Left lung (tissue), 14 donors: ENCODE measurements around the gene HSD11B1L. TPM values are rescaled to one million over a fixed set of nuclear protein-coding genes. Genes with fewer than 3 reads are reported as not detected.

Experiments
- ATAC-seq: fragments of 200-7000 bp; cut with Tn5 transposase; one replicate; pipeline ENCODE4 v1.9.1; 2020; ENCODE audit warnings: moderate library complexity
- DNase-seq, 4 donors: peaks; one replicate each; pipeline ENCODE4 v3.0.0-alpha.2; 2013 to 2020
- H3K27ac ChIP-seq, 2 donors: fragments of 200-600 bp; sonication (generic) in 1 of 2; one replicate each; pipeline versions ENCODE4 v1.5.0 to v1.8.0; 2020 to 2021
- H3K27me3 ChIP-seq, 2 donors: fragments of 200-600 bp; sonication (generic) in 1 of 2; one replicate each; pipeline versions ENCODE4 v1.5.0 to v1.8.0; 2020 to 2021
- H3K36me3 ChIP-seq, 2 donors: fragments of 200-600 bp; sonication (generic) in 1 of 2; one replicate each; pipeline versions ENCODE4 v1.5.0 to v1.8.0; 2020 to 2021
- H3K4me1 ChIP-seq, 2 donors: fragments of 200-600 bp; one replicate each; pipeline ENCODE4 v1.8.0; 2021
- H3K4me3 ChIP-seq, 2 donors: fragments of 200-600 bp; sonication (generic) in 1 of 2; one replicate each; pipeline versions ENCODE4 v1.5.0 to v1.8.0; 2020 to 2021; ENCODE audit warnings: mild to moderate bottlenecking in 1 of 2
- H3K9me3 ChIP-seq, 2 donors: fragments of 200-600 bp; sonication (generic) in 1 of 2; one replicate each; pipeline versions ENCODE4 v1.5.0 to v1.8.0; 2020 to 2021
- intact Hi-C, 2 donors: fragments of 100-400 bp; cut with DNase I; formaldehyde crosslinking; loops; one replicate each; pipeline versions ENCODE4 v1.11.2 to v1.14.2; 2022
- long read RNA-seq, 12 donors: library from polyadenylated mRNA in 2 of 12; unstranded in 2 of 12; transcript quantifications; one replicate each; pipeline ENCODE4 v2.0.0 and lab custom pipeline, GENCODE V29; 2019 to 2026
- polyA plus RNA-seq, 6 donors: library from polyadenylated mRNA; unstranded; fragments of 120-200 nt; gene quantifications; one replicate each; pipeline ENCODE4 v1.2.1, GENCODE V29; 2013; ENCODE audit not compliant: insufficient read length in 6 of 6
- total RNA-seq, 2 donors: library from RNA; stranded (reverse); fragmentation: NEBNext Ultra II Directional; extraction: Animal tissue kit (Norgen Biotek cat#: 25700); gene quantifications; one replicate each; pipeline ENCODE4 v1.2.1, GENCODE V29; 2021
- TF ChIP-seq, protein P1 (sequence below), 2 donors: fragments of 200-600 bp; sonication (generic) in 1 of 2; IDR thresholded peaks; one replicate each; pipeline versions ENCODE4 v1.5.0 to v1.8.0; 2021; ENCODE audit warnings: antibody characterized with exemption in 2 of 2
- donor health status: DM: no; HTN: yes; CAD: no.
- donor health status: DM: no; HTN: no; CAD: no.

HSD11B1L gene, protein sequence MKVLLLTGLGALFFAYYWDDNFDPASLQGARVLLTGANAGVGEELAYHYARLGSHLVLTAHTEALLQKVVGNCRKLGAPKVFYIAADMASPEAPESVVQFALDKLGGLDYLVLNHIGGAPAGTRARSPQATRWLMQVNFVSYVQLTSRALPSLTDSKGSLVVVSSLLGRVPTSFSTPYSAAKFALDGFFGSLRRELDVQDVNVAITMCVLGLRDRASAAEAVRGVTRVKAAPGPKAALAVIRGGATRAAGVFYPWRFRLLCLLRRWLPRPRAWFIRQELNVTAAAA
- total RNA-seq (10 to 100 TPM in 1 of 2 donors, 1 to 10 TPM in 1; 5.8 to 10.4 TPM), polyA plus RNA-seq (10 to 100 TPM in 2 of 6 donors, 1 to 10 TPM in 4; 6.8 to 12.2 (median 7.9) TPM)
- long read RNA-seq, donor 1, partial matches to known transcripts, result 0 of 6 reads
- long read RNA-seq, donor 1, other reads (novel, unspliced or antisense), result 0 of 6 reads
- long read RNA-seq, donor 2, partial matches to known transcripts, result 0 of 1 reads
- long read RNA-seq, donor 2, other reads (novel, unspliced or antisense), result 0 of 1 reads
- long read RNA-seq, donor 3, partial matches to known transcripts, result 0 of 1 reads
- long read RNA-seq, donor 3, other reads (novel, unspliced or antisense), result 0 of 1 reads
- long read RNA-seq, donor 4, partial matches to known transcripts, result 2 of 11 reads
- long read RNA-seq, donor 4, other reads (novel, unspliced or antisense), result 2 of 11 reads
- long read RNA-seq, donor 5, partial matches to known transcripts, result 0 of 3 reads
- long read RNA-seq, donor 5, other reads (novel, unspliced or antisense), result 0 of 3 reads
- long read RNA-seq, donor 6, partial matches to known transcripts, result 0 of 3 reads
- long read RNA-seq, donor 6, other reads (novel, unspliced or antisense), result 0 of 3 reads
- long read RNA-seq, donor 7, result 0 reads
- long read RNA-seq, donor 8, partial matches to known transcripts, result 0 of 4 reads
- long read RNA-seq, donor 8, other reads (novel, unspliced or antisense), result 0 of 4 reads
- long read RNA-seq, donor 9, result 0 reads
- long read RNA-seq, donor 10, partial matches to known transcripts, result 0 of 5 reads
- long read RNA-seq, donor 10, other reads (novel, unspliced or antisense), result 2 of 5 reads
- long read RNA-seq, donor 11, result 0 reads
- long read RNA-seq, donor 12, partial matches to known transcripts, result 0 of 4 reads
- long read RNA-seq, donor 12, other reads (novel, unspliced or antisense), result 0 of 4 reads

DNA sequence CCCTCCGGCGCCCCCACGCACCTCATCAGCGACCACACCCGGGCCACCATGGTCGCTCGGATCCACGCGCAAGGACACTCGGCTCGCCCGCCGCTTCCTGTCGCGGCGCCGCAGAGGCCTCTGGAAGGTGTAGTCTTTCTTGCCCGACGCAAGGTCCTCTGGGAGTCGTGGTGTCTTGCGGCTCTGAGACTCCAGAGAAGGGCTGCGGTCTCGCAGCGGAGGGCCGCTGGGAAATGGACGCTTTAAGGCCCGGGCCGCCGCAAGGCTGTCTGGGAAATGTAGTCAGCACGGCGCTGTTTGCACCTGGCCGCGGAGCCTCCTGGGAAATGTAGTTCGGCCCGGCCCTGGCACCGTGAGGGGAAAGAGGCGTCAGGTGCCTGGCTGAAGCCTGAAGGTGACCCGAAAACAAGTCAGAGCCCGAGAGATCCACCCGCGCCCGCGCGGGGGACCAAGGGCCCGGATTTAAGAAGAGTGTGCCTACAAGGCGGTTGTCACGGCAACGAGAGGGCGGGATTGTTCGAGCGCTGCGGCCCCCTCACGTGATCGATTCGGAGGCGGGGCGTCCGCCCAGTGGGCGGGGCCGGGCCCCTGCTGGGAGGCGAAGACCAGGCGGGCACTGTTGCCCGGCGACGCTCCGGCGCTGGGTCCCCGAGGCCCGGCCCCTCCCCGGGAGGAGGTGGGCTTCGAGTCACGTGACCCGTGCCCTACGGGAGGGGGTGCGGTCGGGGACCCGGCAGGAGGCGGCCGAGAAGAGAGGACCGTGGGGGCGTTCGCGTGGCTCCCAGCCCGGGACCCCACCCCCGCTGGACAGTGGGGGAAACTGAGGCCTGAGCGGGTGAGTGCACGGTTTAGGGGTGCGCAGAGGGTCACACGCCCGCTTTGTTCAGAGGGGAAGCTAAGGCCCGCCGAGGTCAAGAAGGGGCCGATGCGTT lies at the start of gene HSD11B1L, which contains the start of gene MICOS13:
Gene HSD11B1L, plus strand, starts transcription at position 591 of the 932 bp plus-strand sequence. CDS start 3,806 bp downstream, outside the sequence.
Gene MICOS13, minus strand, starts transcription at position 80 of the 932 bp plus-strand sequence. Its CDS starts 30 bp downstream, at position 50.
- ATAC-seq (peak; percentile 96), DNase-seq (peak; percentile 99)
- intact Hi-C loops, result no loop called here
- TF ChIP-seq, protein P1, sequence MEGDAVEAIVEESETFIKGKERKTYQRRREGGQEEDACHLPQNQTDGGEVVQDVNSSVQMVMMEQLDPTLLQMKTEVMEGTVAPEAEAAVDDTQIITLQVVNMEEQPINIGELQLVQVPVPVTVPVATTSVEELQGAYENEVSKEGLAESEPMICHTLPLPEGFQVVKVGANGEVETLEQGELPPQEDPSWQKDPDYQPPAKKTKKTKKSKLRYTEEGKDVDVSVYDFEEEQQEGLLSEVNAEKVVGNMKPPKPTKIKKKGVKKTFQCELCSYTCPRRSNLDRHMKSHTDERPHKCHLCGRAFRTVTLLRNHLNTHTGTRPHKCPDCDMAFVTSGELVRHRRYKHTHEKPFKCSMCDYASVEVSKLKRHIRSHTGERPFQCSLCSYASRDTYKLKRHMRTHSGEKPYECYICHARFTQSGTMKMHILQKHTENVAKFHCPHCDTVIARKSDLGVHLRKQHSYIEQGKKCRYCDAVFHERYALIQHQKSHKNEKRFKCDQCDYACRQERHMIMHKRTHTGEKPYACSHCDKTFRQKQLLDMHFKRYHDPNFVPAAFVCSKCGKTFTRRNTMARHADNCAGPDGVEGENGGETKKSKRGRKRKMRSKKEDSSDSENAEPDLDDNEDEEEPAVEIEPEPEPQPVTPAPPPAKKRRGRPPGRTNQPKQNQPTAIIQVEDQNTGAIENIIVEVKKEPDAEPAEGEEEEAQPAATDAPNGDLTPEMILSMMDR (IDR thresholded peaks at IDR 0.05), result no peak
- Histone ChIP-seq H3K36me3 (peaks cover 0 to 20% of the 10 kb centered on the region in 2 donors), H3K27me3 (no peaks in the 10 kb centered on the region), H3K27ac (peak within 1 kb of the TSS; percentile 84 to 95), H3K4me3 (peak within 1 kb of the TSS; percentile 65 to 83), H3K4me1 (peaks cover 6 to 17% of the 10 kb centered on the region in 2 donors), H3K9me3 (no peaks in the 10 kb centered on the region)

DNA sequence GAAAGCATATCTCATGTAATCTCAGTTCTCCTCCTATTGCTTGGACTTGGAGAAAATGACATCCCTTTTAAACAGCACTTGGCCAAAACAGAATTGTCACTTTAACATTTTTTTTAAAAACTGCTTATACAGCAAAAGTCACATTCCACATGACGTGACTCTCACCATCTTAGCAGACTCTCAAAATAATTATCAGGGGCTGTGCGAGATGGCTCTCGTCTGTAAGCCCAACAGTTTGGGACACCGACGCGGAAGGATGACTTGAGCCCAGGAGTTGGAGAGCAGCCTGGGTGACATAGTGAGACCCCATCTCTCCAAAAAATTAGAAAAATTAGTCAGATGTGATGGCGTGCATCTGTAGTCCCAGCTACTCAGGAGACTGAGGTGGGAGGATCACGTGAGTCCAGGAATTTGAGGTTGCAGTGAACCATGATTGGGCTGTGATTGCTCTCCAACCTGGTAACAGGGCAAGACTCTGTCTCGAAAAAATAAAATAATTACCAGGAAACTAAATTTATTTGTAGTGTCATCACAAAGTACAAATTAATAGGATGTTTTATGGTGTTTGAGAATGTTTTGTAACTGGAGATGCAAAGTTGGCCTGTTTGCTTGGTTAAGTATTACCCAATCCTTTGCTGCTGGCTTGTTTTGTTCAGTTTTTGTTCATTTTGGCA lies 49.1 kb upstream of the HSD11B1L start:
- intact Hi-C loops, result no loop called here
- Histone ChIP-seq H3K27me3 (no peaks in the 10 kb centered on the region), H3K36me3 (peaks cover 0 to 47% of the 10 kb centered on the region in 2 donors), H3K4me1 (peaks cover 34 to 91% of the 10 kb centered on the region in 2 donors), H3K9me3 (no peaks in the 10 kb centered on the region), H3K4me3 (no peak overlapping the region), H3K27ac (peak overlapping the region in 1 of 2 donors; percentile 49)
- TF ChIP-seq, protein P1 (IDR thresholded peaks at IDR 0.05), result no peak
- ATAC-seq, result no peak
- peak in 2 of 4 donors; percentile 24 to 43 for DNase-seq

DNA sequence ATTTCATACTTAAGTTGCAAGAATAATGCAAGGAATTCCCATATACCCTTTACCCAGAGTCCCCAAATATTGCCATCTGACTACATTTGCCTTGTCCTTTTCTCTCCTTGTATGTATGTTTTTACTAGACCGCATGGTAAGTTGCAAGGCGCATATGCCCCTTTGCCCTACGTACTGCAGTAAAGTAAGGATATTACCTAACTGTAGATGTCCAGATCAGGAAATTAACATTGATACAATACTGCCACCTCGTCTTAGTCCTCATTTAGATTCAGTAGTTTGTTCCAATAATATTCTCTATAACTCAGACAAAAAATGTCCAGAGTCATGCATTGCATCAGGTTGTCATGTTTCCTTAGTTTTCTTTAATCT lies 48.6 kb upstream of the HSD11B1L start:
- TF ChIP-seq, protein P1 (IDR thresholded peaks at IDR 0.05), result no peak
- H3K4me3 ChIP-seq, result no peak overlapping the region
- no peaks in the 10 kb centered on the region for H3K27me3 ChIP-seq
- H3K4me1 ChIP-seq, result peaks cover 33 to 91% of the 10 kb centered on the region in 2 donors
- H3K36me3 ChIP-seq, result peaks cover 0 to 42% of the 10 kb centered on the region in 2 donors
- DNase-seq (no peak), ATAC-seq (no peak)
- intact Hi-C loops, result no loop called here
- no peaks in the 10 kb centered on the region for H3K9me3 ChIP-seq
- H3K27ac ChIP-seq, result peak overlapping the region in 1 of 2 donors; percentile 49

DNA sequence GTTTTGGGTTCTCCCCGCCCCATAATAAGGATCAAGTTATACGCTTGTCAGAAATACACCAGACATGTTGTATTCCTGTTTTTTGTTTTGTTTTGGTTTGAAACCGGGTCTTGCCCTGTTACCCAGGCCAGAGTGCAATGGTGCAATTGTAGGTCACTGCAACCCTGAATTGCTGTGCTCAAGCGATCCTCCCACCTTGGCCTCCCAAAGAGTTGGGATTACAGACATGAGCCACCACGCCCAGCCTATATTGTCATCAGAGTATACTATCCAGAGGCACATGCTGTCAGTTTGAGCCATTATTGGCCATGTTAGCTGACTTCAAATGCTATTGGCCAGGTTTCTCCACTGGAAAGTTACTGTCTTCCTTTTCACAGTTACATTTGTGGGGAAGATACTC lies 48.2 kb upstream of the HSD11B1L start:
- DNase-seq (no peak), ATAC-seq (no peak)
- Histone ChIP-seq H3K36me3 (peaks cover 0 to 38% of the 10 kb centered on the region in 2 donors), H3K4me3 (no peak overlapping the region), H3K27ac (peak overlapping the region in 1 of 2 donors; percentile 49), H3K27me3 (no peaks in the 10 kb centered on the region), H3K4me1 (peaks cover 29 to 91% of the 10 kb centered on the region in 2 donors), H3K9me3 (no peaks in the 10 kb centered on the region)
- intact Hi-C loops, result no loop called here
- TF ChIP-seq, protein P1 (IDR thresholded peaks at IDR 0.05), result no peak
